ENCODE data around the gene DNMT3L. TPM values are rescaled to one million over a fixed set of nuclear protein-coding genes. Genes with fewer than 3 reads are reported as not detected.

Gene DNMT3L
- total and polyA plus RNA-seq, 12 donors, result not detected

- 84 to 91% (median 88%) methylated on average over 19 of the region's 19 CpGs for WGBS, 4 donors
- no peaks in the 10 kb centered on the region for H3K4me1 ChIP-seq (replicated peaks in 1 of 2)
- no peaks in the 10 kb centered on the region for H3K9me3 ChIP-seq (replicated peaks in 1 of 3)
- TF ChIP-seq POLR2A (IDR thresholded peaks at IDR 0.05), result no peak
- DNase-seq, result peak in 1 of 7 donors; percentile 2
- H3K27ac ChIP-seq, result no peak overlapping the region
- H3K36me3 ChIP-seq (replicated peaks in 1 of 2), result no peaks in the 10 kb centered on the region
- intact Hi-C loops (cut with DNase I), result no loop called here
- H3K4me3 ChIP-seq, result no peak overlapping the region
- no peaks in the 10 kb centered on the region for H3K27me3 ChIP-seq
These were observed 17.9 kb upstream of the DNMT3L start for GRCh38 chr21:44279354-44280260.

DNA sequence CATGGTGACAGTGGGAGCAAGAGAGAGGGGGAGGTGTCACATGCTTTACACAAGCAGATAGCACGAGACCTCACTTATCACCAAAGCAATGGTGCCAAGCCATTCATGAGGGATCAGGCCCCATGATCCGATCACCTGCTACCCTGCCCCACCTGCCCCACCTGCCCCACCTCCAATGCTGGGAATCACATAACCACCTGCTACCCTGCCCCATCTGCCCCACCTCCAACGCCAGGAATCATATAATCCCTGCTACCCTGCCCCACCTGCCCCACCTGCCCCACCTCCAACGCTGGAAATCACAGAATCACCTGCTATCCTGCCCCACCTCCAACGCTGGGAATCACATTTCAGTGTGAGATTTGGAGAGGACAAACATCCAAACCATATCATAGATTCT is 13.3 kb upstream of the DNMT3L start:
- Histone ChIP-seq H3K27ac (no peak overlapping the region), H3K36me3 (replicated peaks in 1 of 2) (no peaks in the 10 kb centered on the region), H3K9me3 (replicated peaks in 1 of 3) (no peaks in the 10 kb centered on the region), H3K27me3 (no peaks in the 10 kb centered on the region), H3K4me3 (no peak overlapping the region), H3K4me1 (replicated peaks in 1 of 2) (no peaks in the 10 kb centered on the region)
- TF ChIP-seq POLR2A (IDR thresholded peaks at IDR 0.05), result no peak
- TF ChIP-seq, protein P1, sequence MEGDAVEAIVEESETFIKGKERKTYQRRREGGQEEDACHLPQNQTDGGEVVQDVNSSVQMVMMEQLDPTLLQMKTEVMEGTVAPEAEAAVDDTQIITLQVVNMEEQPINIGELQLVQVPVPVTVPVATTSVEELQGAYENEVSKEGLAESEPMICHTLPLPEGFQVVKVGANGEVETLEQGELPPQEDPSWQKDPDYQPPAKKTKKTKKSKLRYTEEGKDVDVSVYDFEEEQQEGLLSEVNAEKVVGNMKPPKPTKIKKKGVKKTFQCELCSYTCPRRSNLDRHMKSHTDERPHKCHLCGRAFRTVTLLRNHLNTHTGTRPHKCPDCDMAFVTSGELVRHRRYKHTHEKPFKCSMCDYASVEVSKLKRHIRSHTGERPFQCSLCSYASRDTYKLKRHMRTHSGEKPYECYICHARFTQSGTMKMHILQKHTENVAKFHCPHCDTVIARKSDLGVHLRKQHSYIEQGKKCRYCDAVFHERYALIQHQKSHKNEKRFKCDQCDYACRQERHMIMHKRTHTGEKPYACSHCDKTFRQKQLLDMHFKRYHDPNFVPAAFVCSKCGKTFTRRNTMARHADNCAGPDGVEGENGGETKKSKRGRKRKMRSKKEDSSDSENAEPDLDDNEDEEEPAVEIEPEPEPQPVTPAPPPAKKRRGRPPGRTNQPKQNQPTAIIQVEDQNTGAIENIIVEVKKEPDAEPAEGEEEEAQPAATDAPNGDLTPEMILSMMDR (IDR thresholded peaks at IDR 0.05), result no peak
- DNase-seq, result no peak
- WGBS, 4 donors, result 66 to 80% (median 72%) methylated on average over 3 to 5 of the region's 5 CpGs
- intact Hi-C loops (cut with DNase I), result no loop called here

- H3K36me3 ChIP-seq (replicated peaks in 1 of 2), result no peaks in the 10 kb centered on the region
- H3K9me3 ChIP-seq (replicated peaks in 1 of 3), result no peaks in the 10 kb centered on the region
- DNase-seq, result peak in 1 of 7 donors; percentile 6
- no peaks in the 10 kb centered on the region for H3K4me1 ChIP-seq (replicated peaks in 1 of 2)
- no peaks in the 10 kb centered on the region for H3K27me3 ChIP-seq
- TF ChIP-seq, protein P1 (IDR thresholded peaks at IDR 0.05), result no peak
- no peak for TF ChIP-seq POLR2A (IDR thresholded peaks at IDR 0.05)
- intact Hi-C loops (cut with DNase I), result no loop called here
- no peak overlapping the region for H3K27ac ChIP-seq
- 80 to 88% (median 84%) methylated on average over 1 to 7 of the region's 7 CpGs for WGBS, 4 donors
- no peak overlapping the region for H3K4me3 ChIP-seq
These were observed 11.3 kb upstream of the DNMT3L start for GRCh38 chr21:44273046-44273445.

DNA sequence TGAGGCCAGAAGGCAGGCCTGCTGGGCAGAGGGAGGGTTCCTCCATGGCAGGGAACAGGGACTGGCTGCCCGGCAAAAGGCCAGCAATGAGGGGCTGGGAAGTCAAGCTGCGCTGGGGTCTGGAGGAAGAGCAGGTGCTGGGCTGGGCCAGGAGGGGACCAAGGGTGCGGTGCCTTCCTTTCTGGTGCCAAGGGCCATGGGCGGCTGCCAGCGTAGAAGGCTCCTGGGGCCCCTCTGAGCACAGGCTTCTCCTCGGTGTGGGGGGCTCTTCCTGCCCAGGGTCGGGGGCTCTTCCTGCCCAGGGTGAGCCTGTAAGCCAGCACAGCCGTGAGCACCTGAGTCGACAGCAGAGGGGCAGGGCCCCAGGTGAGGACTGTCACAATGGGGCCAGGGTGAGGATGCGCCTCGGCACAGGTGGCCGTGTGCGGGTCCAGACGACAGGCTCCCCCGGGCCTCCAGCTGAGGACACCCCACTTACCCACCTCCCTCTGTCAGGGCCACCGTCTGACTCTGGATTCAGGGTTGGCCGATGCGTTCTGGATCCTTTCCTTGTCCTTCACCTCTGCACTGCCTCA is 10.7 kb upstream of the DNMT3L start:
- Histone ChIP-seq H3K4me3 (no peak overlapping the region), H3K27me3 (no peaks in the 10 kb centered on the region), H3K4me1 (replicated peaks in 1 of 2) (no peaks in the 10 kb centered on the region), H3K36me3 (replicated peaks in 1 of 2) (no peaks in the 10 kb centered on the region), H3K9me3 (replicated peaks in 1 of 3) (no peaks in the 10 kb centered on the region), H3K27ac (no peak overlapping the region)
- DNase-seq, result no peak
- intact Hi-C loops (cut with DNase I), result no loop called here
- WGBS, 4 donors, result 80 to 86% (median 83%) methylated on average over 11 to 18 of the region's 18 CpGs
- no peak for TF ChIP-seq POLR2A (IDR thresholded peaks at IDR 0.05)
- TF ChIP-seq, protein P1 (IDR thresholded peaks at IDR 0.05), result no peak
